Effector CD8-positive, alpha-beta T cell (primary cell): ENCODE data around the gene SLC7A8.

Experiments used
- DNase-seq: peaks from one replicate; lab custom pipeline; 2025; lab: John Stamatoyannopoulos, UW

The SLC7A8 gene

DNA sequence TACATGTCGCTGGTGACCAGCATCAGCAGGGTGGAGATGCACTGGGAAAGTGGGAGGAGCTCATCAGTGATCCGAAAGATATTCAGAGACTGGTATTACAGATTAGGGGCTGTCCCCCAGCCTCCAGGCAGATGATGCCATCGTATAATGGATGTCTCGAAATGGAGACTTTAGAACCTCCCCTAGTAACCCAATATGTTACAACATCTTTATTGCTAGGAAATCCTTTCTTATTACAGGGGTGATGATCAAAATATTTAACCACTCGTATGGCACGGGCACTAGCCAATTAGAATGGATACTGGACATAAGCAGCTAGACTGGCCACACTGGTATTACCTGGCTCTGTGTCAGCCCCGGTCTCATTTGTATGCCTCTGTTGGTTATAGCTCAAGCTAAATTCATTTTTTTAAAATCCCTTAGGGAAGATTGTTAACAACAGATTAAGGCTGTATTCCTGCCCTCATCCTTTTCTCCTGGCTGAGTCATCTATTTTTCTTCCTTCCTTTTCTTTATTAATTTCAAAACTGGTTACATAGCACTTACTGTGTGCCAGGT is 53.6 kb downstream of the SLC7A8 start:
- DNase-seq, result no peak

DNA sequence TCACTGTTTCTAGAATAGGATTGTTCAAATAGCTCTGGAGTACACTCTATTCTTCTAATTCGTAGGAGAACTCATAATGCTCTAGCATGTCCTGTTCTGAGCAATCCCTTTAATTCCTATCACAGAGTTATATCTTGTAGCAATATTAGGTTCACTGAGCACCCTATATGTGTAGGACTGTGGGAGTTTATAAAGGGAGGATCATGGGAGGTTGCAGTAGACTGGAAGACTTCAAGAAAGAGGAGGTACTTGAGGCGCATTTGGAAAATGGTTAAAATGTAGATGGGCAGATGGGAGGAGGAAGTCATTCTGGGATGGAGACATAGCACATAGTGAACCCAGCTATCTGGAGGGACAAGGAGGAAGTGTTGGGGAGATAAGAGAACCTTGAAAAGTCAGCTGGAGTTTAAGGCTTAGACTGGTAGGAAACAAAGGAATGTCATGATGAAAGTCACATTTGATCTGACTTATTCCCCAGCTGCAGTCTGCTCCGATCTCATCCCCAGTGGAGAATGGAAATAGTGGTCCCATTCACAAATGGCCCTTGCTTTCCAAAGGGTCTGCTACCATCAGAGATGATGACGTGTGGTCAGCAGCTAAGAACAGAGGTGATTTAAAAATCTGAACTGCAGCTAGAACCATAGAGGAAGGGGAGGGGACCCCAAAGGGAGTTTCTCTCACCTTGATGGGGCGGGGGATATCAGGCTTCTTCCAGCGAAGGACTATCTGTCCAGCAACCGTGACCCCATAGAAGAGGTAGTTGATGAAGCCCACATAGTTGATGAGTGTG is 54.3 kb downstream of the SLC7A8 start:
- no peak for DNase-seq

DNA sequence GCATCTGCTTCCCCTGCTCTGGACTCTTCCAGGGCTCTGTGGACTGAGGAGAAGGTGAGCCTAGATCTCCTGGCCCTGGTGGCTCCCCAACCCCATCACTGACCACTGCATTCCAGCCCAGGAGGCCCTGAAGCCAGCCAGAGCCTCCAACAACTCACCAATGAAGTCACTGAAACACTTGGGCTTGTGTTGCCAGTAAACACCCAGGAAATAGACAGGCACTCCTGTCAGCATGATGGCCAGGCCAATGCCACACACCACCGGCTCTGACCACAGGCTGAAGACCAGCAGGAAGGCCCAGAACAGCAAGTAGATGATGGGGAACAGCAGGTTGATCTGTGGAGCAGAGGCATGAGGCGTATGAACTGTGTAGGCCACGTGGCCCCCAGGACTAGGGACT is 55.6 kb downstream of the SLC7A8 start:
- DNase-seq, result no peak

DNA sequence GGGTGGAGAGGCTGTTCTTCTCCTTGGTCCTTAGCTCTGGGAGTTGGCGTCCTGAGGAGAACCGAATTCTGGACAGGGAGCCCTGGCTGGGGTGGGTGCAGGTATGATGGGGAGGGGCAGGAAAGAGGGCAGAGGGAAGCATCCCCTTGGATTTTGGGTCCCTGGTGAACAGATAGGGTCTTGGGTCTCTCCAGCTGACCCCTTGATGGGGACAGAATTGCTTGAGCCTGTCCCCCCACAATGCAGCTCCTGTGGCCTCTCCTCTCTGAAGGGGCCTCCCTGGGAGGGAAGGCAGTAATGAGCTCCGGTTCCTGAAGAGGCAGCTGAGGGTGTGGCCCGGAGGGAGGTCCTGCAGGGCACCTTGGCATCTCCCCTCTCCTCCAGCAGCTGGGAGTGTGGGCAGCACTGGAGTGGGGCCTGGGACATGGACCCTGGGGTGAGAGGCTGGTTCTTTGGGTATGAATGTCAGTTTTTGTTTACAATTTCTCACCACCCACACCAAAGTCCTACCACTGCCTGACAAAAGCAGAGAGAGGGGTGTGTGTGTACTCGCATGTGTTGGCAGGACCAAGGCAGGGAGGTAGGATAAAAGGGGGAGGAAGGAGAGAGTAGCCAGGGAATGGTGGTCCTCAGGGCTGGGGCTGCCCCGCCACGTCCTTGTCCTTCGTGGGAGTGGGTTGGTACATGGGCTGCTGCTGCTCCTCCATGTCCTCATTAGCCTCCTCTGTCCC is 56.7 kb downstream of the SLC7A8 start:
- no peak for DNase-seq

DNA sequence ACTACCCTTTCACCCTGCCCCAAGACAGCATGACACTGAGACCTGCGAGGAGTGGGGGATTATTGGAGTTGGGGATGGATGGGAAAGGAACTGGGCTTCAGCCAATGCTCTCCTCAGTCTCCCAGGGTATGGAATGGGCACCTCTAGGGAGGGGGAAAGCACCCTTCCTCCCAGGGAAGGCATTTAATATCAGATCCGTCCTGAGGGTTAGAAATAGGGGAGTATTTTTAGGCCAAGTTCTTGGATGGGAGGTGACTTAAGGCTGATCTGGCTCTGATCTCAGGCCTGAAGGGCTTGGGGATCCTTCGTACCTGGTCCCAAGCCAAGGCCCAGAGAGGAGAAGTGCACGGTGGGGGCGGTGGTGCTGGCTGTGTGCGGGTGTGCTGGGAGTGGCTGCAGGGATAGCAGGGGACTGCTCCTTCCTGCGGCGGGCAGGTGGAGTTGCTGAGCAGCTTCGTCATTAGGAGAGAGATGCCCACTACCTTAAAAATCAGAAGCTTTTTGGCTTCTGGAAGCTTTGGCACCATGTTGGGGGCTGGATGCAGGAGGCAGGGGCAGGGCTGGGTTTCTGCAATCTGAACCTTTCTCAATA is 57.4 kb downstream of the SLC7A8 start:
- DNase-seq, result no peak

DNA sequence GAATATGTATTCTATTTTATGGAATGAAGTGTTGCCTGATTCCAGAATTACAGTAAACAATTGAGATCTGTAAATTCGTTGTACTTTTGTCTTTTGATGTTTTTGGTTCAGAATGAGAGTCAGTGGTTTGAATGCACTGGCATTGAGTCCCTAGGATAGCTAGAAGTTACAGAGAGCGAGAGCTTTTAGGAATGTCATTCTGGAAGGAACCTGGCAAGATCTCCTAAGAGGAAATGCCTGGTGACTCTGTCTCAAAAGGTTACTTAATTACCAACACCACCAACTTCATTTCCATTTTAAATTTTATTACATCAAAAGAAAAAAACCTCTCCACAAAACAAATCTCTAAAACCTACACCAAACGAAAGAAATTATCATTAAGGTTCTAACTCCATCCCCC is 58.4 kb downstream of the SLC7A8 start:
- DNase-seq, result no peak

DNA sequence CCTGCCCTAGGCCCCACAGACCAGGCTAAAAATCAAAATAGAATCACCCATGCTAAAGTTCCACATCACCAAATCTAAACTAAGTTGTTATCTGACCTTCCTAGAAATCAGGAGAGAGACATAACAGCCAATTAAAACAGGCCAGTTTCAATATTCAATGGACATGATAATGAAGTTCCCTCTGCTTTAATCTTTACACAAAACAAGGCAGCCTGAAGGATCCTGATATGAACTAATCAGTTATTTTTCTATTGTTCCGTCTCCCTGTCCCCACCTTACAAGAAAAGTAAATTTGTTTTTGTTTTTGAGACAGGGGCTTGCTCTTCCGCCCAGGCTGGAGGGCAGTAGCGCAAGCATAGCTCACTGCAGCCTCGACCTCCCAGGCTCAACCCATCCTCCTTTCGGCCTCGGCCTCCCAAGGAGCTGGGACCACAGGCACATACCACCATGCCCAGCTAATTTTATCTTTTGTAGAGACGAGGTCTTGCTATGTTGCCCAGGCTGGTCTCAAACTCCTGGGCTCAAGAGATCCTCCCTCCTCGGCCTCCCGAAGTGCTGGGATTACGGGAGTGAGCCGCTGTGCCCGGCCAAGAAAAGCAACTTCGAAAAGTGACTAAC is 59.0 kb downstream of the SLC7A8 start:
- DNase-seq, result no peak

DNA sequence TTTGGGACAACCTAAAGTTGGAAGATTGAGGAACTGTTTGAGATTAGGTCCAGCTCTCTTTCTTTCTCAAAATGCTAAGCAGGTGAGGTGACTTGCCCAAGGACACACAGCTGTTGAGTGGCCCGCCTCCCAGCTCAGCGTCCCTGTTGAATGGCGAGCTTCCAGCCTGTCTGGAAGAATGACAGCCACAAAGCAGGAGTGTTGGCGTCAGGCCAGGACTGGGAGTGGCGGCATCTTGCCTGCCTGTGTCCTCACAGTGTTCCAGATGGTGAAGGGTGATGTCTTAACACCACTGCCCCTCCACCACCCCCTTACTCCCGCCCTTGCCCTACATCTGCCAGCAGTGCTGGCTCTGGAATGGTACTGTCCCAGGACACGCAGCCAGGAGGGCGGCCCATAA is 60.0 kb downstream of the SLC7A8 start:
- DNase-seq, result no peak

DNA sequence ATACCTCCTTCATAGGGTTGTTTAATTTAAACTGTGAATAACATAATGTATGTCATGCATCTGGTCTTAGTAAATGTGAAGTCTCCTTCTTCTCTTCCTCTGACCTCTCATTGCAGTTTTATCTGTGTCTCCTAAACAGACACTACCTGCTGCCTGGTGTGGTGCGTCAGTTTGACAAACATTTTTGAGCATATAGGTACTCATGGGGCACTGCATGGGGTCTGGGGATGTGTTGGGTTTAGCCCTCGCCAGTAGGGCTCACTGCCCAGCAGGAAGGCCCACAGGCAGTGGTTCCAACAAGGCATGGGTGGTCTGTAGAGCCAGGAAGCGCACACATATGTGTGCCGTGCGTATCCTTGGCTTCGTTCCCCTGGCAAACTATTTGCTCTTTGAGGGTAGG is 61.4 kb downstream of the SLC7A8 start:
- DNase-seq, result no peak

DNA sequence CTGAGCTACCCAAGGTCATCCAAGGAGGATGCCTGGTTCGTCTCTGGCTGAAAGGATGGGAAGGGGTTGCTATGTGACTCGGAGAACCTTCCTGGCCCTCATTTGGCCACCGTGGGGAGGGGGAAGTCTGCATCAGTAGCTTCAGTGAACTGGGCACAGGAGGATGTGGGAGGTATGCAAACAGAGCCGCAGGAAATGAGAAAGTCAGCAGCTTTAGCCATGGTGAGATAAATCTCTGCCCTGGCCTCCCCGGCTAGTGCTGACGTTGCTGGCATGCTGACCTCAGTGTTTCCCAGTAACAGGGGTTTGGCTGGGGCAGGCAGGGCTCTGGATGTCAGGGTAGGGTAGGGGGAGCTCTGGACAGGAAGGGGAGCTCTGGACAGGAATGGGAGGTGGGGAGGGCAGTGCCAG is 62.1 kb downstream of the SLC7A8 start:
- DNase-seq, result no peak

DNA sequence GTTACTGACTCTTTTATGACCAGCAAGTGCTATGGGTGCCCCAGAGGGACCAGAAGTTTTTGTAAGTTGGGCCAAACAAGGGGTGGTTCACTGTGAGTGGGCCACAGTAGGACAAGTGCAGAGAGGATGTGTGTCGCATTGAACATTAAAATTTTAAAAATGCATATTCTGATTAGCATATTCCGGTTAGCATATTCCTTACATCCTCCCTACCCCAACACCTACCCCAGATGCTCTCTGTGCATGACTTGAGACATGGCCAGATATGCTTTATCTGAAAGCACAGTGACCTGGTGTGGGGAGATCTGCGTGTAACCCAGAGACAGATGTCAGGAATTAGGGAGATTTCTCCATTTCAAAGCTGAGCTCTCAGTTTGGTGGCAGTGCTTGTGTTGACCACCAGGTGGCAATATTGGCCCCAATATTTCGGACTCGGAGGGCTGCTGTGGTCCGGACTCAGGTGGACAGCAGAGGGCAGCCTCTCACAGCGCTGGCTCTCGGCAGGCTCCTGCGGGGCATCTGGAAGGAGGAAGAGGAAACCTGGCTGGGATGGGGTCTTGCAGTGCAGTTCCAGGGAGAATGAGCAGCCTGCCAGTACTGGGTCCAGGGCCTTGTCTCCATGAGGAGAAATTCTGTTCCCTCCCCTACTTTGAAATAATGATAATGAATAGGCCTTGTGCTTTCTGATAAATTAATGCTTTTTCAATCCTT is 62.8 kb downstream of the SLC7A8 start:
- peak; percentile 73 for DNase-seq

DNA sequence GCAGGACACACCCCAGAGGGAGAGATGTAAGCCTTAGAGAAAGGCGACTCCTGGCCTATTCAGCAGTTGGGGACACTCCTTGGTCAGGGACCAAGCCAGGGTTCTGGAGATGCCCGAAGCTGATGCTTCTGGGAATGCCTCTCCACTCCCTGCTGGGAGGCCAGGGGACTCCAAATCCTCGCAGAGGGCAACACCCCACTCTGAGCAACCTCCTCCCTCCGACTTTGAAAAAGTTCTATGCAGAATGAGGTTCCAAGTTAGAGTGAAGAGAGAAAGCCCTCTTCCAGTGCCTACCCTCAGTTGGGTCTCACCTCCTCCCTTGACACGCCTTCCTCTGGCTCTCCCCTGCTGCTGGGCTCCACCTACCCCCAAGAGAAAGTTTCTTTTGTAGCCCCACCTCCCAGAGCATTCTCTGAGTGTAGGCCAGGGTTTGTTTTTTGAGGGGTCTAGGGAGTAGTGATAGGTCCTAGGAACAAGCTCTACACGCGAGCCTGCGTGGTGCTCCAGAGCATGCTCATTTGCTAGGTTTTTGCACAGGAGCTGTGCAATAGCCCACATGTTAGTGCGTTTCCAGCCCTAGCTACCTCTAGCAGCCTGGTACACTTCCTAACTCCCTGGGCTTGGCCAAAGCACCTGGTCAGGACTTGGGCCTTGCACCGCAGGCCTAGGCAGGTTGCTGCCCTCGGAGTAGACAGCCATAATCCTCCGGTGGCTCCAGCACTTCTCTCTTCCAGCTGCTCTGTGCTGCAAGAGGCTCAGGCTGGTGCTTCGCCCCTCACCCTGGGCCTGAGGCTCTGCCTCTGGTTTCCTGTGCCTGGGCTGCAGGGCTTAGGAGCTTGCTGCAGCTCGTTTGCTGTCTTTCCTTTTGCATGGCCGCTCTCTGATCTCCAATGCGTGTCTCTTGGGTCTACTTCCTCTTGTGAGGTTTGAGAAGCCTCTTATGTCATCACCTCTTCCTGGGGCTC is 63.8 kb downstream of the SLC7A8 start:
- no peak for DNase-seq

DNA sequence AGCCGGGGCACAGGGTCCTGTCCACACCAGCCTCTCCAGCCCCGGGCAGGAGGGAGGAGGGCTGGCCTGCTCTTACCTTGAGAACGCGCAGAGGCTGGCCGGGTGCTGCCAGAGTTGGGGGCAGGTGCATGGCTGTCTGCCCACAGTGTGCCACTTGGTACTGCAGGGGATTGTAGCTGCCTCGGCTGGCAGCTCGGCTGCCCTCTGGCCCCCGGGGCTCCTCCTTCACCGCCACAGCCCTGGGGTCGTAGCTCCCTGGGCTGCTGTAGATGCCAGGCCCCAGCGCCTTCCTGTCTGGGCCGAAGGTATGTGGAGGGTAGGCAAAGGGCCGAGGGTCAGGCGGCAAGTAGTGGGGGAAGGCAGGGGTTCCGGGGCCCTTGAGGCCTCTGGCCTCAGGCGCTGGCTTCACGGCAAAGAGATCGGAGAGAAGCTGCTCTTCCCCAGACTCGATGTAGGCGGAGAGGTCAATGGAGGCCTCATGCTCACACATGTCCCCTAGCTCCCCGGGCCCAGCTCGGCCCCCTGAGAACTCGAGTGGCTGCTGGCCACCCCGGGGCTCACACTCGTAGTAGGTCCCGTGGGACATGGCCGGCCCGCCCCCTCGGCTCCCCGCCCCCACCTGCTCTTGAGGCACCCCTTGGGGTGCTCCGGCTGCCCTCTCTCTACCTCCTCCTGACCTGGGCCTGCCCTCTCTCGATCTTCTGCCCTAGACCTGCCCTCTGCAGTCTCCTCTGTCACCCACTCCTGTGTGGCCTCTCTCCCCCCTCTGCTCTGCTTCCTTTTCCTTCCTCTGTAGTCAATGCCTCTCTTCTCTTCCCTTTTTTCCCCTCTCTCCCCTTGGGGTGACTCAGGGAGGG is 64.7 kb downstream of the SLC7A8 start, which contains the start of gene CEBPE:
Gene CEBPE, minus strand, starts transcription at position 750 of the 857 bp plus-strand sequence. Its CDS starts 164 bp downstream, at position 586.
- DNase-seq, result no peak

DNA sequence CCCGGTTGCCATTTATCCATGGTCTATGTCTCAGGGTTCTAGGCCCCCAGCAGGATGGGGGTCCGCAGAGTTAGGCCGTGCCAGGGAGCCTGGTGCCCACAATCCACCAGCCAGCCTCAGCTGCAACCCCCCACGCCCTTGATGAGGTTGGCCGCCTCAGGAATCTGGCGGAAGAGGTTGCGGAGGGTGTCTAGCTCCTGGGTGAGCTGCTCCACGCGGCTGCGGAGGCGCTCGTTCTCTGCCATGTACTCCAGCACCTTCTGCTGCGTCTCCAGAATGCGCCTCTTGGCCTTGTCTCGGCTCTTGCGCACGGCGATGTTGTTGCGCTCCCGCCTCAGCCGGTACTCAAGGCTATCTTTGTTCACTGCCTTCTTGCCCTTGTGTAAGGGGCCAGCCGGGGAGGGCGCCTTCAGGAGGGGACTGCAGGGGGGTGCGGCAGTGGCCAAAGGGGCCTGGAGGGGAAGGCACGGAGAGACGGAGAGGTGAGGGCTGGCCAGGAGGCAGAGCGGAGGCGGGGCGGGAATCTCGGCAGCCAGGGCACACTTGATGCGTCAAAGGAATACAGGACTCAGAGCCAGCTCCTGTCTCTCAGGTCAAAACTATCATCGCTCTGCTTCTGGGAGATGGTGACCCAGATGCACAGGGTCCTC is 66.0 kb downstream of the SLC7A8 start:
- DNase-seq, result no peak

DNA sequence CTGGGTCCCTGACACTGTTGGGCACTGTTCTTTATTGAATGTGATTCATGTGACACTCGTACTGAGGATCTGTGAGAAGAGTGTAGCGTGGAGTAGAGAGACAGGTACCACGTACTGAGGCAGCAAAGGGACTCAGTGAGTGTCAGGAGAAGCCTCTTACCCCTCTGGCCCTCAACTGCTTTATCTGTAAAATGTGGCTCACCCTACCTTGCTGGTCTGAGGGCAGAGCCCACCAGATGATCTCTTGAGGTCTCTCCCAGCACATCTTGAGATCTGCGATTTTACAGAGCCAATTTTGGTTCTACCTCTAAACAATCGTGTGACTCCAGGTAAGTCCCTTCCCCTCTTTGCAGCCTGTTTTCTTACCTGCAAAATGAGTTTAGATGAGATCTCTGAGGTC is 67.5 kb downstream of the SLC7A8 start:
- no peak for DNase-seq

DNA sequence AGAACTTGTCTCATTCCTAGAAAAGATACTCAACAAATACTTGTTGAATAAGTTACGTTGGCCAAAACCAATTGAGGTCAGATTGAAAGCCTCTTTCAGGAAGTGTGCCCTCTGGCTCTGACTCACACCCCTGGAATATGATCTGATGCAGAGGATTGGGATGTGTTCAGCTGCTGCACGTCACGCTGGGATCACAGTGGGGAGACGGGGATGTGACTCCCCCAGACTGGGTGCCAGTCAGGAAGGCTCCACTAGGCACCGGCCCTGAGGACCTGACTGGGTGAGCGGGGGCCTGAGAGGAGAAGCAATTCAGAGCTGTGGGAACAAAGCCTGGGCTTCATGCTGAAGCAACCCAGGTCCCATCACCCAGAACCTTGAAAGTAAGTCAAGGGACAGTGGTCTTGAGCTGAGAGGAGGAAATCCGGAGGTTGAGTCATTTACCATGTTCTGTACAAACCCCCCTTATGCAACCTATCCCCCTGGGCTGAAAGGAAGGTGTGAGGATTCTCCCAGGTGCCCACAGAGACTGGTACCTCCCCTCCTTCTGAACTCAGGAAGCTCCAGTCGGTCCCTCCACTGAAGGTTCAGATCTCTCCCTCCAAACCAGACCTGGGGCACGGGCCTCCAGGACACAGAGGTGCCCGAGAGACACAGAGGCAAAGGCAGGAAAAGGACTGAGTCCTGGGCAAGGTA is 68.3 kb downstream of the SLC7A8 start:
- no peak for DNase-seq

DNA sequence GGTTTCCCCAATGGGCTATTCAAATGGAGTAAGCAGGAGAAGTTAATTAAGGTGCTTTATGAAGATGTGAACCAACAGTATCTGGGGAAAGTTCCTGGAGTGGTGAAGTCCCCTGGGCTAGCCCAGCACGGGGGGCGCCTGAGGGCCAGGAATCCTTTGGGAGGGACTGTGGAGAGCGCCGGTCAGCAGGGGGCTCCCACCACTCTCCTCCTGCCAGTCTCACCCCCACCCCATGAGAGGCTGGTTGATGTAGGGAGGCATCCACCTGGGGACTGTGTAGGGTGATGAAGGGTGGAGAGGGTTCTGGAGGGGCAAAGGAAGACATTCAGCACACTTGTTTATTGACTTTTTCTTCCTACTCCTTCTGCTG is 68.8 kb downstream of the SLC7A8 start:
- DNase-seq, result no peak

DNA sequence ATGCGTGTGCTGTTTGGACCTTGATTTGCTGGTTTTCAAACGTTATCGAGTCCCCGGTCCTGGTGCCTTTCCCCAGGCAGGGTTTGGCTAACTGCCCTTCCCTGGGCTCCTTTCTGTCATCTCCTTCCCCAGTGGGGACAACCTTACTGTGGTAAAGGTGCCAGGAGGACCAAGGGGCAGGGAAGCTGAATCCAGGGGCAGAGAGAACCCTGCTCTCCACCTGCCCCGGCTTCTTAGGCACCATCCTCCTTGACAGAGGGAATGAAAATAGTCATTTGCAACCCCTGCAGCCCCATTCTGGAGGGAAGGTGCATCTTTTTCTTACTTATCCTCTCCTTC is 69.4 kb downstream of the SLC7A8 start:
- no peak for DNase-seq
